HG02759 (cell line): ENCODE measurements around the gene PPP1R2C.

Source experiments
- ATAC-seq: cut with Tn5 transposase; IDR thresholded peaks from one replicate; pipeline ENCODE4 v1.9.1; 2021; ENCODE audit warnings: mild to moderate bottlenecking, moderate library complexity; ENCODE audit not compliant: unreplicated experiment

The PPP1R2C gene

DNA sequence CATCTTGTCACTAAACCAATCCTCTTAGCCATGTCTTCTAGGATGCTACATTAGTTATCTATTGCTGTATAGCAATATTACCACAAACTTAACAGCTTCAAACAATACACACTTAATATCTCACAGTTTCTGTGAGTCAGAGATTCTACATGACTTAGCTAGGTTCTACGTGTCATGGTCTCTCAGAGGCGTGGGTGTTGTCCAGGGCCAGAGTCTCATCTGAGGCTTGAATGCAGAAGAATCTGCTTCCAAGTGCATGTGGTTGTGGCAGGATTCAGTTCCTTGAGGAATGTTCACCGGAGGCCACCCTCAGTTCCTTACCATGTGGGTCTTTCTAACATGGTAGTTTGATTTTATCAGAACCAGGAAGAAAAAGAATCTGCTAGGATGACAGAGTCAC lies 26.4 kb downstream of the PPP1R2C start:
- ATAC-seq, result no peak

DNA sequence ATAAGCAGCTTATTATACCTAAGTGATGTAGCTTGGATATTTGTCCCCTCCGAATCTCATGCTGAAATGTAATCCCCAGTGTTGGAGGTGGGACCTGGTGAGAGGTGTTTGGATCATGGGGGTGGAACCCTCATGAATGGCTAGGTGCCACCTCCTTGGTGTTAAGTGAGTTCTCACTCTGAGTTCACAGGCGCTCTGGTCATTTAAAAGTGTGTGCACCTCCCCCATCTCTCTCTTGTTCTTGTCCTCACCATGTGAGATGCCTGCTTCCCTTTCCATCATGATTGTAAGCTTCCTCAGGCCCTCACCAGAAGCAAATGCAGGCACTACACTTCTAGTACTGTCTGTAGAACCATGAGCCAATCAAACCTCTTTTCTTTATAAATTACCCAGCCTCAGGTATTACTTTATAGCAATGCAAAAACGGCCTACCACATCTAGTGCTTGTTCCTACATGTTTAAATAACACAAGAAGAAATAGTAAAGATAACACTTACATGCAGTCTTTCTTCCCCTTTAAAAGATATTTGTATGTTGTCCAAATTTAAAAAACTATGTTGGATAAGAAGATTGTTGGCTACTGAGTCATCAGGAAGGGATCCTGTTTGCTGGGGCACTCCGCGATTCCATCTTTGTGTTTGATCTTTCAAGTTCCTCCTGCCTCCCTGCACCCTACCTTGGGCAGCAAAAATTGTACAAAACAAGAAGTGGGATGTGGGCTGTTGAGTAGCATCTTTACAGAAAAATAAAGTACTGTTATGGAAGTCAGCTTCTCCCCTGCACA lies 29.7 kb downstream of the PPP1R2C start:
- ATAC-seq, result no peak

DNA sequence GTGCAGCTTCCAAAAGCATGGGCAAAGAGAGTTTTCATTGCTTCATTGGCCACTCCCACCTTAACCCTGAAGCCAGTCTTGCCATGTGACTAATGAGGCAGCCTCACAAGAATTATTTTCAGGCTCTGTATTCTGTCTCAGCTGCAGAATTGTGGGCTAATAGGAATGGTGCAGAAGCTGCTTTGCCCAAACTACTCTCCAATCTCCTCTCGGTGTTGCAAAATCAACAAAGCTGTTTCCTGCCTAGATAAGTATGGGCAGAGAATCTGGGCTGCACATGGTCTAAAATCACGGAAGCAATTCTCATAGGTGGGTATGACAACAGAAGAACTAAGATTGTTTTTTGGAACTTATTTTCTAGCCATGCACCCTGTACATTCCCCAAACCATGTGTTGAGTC lies 31.4 kb downstream of the PPP1R2C start:
- no peak for ATAC-seq

DNA sequence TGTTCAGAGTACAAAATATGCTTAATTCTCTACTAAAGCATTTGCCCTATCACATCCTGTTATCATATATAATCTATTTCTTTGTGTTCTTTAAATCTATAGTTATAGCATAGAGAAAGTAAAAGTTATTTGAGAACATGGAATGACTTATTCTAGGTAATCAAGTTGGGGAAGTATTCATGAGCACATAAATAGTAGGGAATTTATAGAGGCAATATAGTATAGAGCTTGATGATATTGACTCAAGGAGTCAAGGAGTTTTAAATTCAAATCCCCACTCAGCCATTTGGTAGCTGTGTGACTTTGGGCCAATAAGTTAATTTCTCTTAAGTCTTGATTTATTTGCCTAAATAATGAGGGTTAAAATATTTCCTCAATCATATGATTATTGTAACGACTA lies 37.5 kb downstream of the PPP1R2C start:
- ATAC-seq, result no peak

DNA sequence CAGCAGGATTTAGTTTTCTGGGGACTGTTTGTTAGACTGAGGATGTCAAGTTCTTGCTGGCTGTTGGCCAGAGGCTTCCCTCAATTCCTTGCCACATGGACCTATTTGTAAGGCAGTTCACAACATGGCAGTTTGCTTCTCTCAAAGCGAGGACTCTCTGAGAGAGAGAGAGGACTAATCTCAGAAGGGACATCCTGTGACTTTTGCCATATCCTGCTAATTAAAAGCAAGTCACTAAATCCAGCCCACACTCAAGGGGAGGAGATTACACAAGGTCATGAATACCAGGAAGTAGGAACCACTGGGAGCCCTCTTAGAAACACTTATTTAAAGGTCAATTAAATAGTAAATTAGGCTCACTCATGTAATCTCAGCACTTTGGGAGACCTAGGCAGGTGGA lies 38.2 kb downstream of the PPP1R2C start:
- no peak for ATAC-seq

DNA sequence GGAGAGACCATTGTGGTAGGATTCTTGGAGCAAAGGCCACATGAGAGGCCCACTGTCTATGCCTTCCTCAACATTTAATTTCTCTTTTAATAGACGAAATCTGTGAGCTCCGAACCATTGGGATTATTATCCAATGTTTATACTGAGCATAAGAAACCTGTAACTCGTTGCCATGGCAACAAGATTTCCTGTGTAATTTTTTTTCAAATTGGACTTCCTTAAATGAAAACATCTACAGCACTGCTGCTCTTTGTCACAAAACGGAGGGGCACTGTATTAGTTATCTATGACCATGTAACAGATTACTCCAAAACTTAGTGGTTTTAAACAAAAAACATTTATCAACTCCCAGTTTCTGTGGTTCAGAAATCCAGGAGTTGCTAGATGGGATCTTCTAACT lies 38.7 kb downstream of the PPP1R2C start:
- ATAC-seq, result no peak

DNA sequence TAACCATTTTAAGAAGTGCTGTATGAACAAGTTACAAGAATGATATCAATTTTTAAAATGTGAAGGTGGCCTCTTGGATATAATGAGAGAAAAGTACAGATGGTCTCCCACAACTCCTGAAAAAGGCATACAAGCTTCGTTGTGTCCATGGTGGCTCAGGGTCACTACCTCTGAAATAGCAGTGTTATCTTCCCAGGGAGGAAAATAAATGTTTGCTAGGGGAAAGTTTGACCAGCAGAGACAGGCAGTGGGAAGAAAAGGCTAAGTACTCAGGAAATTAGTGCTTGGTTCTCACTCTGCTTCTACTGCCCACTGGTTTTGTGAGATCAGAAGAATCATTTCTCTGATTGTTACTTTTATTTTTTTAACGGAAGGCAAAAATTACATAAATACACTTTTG lies 39.4 kb downstream of the PPP1R2C start:
- ATAC-seq, result no peak

DNA sequence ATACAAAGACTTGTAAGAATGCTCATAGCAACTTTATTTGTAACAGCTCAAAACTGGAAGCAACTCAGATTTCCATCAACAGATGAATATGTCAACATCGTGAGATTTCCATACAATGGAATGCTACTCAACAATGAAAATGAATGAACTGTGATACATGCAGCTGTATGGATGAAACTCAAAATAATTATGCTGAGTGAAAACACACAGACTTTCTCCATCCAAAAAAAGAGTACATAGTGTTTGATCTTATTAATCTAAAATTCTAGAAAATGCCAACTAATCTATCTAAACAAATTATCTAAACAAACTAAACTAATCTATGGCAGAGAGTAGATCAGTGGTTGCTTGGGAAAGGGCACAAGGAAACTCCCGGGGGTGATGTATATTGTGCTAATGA lies 42.7 kb downstream of the PPP1R2C start:
- ATAC-seq, result no peak

DNA sequence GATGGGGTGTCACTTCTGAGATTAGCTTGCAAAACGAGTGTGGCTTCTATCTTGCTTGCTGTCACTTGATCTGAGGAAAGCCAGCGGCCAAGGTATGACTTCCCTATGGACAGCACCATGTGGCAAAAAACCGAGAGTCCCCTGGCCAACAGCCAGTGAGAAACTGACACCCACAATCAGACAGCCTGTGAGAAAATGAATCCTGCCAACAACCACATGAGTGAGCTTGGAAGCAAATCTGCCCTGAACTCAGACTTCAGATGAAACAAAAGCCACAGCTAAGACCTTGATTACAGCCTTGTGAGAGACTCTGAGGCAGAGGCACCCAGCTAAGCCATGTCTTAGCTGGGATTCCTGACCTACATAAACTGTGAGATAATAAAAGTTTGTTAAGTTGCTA lies 45.5 kb downstream of the PPP1R2C start:
- ATAC-seq, result no peak
